Activated T-helper 9 cell treated with anti-CD3 and anti-CD28 coated beads, Interleukin-2, amount 50 U/mL, for 16 hours (primary cell): ENCODE results near the gene FAM168B.

Experiments used
- DNase-seq: peaks from one replicate; pipeline ENCODE4 v3.0.0-alpha.2; 2020; ENCODE audit warnings: low read depth

The FAM168B gene

GRCh38 chr2:131039908-131040660 lies 53.2 kb downstream of the FAM168B start:
- no peak for DNase-seq

GRCh38 chr2:131039535-131039907 lies 53.7 kb downstream of the FAM168B start:
- DNase-seq: no peak

GRCh38 chr2:131039101-131039440 lies 54.2 kb downstream of the FAM168B start:
- DNase-seq: no peak

GRCh38 chr2:131038258-131039100 lies 54.8 kb downstream of the FAM168B start:
- DNase-seq: no peak

GRCh38 chr2:131037398-131038257 lies 55.6 kb downstream of the FAM168B start:
- no peak for DNase-seq

GRCh38 chr2:131036696-131037397 lies 56.4 kb downstream of the FAM168B start:
- DNase-seq: no peak

GRCh38 chr2:131036269-131036668 lies 57.0 kb downstream of the FAM168B start:
- DNase-seq: no peak

- no peak for DNase-seq
Measured at GRCh38 chr2:131035826-131036231, 57.4 kb downstream of the FAM168B start.

- no peak for DNase-seq
Measured at GRCh38 chr2:131035112-131035825, 58.0 kb downstream of the FAM168B start.

- DNase-seq: no peak
Measured at GRCh38 chr2:131034122-131035051, 58.9 kb downstream of the FAM168B start.

GRCh38 chr2:131033786-131034121 lies 59.5 kb downstream of the FAM168B start:
- no peak for DNase-seq

GRCh38 chr2:131032393-131032836 lies 60.8 kb downstream of the FAM168B start:
- no peak for DNase-seq

- DNase-seq: no peak
Measured at GRCh38 chr2:131031875-131032274, 61.4 kb downstream of the FAM168B start.

GRCh38 chr2:131031431-131031841 lies 61.8 kb downstream of the FAM168B start:
- no peak for DNase-seq

GRCh38 chr2:131030478-131030971 lies 62.7 kb downstream of the FAM168B start:
- no peak for DNase-seq

GRCh38 chr2:131029812-131030211 lies 63.4 kb downstream of the FAM168B start:
- no peak for DNase-seq

GRCh38 chr2:131027566-131028528 lies 65.4 kb downstream of the FAM168B start:
- DNase-seq: no peak

- no peak for DNase-seq
Measured at GRCh38 chr2:131026919-131027318, 66.3 kb downstream of the FAM168B start.

- no peak for DNase-seq
Measured at GRCh38 chr2:131023758-131024157, 69.5 kb downstream of the FAM168B start.
